Activated naive CD8-positive, alpha-beta T cell treated with anti-CD3 and anti-CD28 coated beads for 36 hours (primary cell): Measurements from ENCODE around the gene CRHR2. TPM values are rescaled to one million over a fixed set of nuclear protein-coding genes. Genes with fewer than 3 reads are reported as not detected.

Experiments
- DNase-seq: peaks from one replicate; pipeline ENCODE4 v3.0.0; 2021
- H3K27ac Mint-ChIP-seq: one replicate; pipeline ENCODE4 v1.8.0; 2022; ENCODE audit warnings: mild to moderate bottlenecking, moderate library complexity, mixed read lengths
- H3K27me3 Mint-ChIP-seq: one replicate; pipeline ENCODE4 v1.8.0; 2022; ENCODE audit warnings: mild to moderate bottlenecking, mixed read lengths
- H3K36me3 Mint-ChIP-seq: one replicate; pipeline ENCODE4 v1.8.0; 2021; ENCODE audit warnings: mild to moderate bottlenecking, mixed read lengths
- H3K4me1 Mint-ChIP-seq: one replicate; pipeline ENCODE4 v1.8.0; 2021; ENCODE audit warnings: mixed read lengths
- H3K4me3 Mint-ChIP-seq: one replicate; pipeline ENCODE4 v1.8.0; 2022; ENCODE audit warnings: mild to moderate bottlenecking, moderate library complexity, mixed read lengths
- H3K9me3 Mint-ChIP-seq: one replicate; pipeline ENCODE4 v1.8.0; 2022; ENCODE audit warnings: mixed read lengths
- total RNA-seq, 2 experiments: library from RNA; stranded (reverse); gene quantifications; one replicate each; pipeline ENCODE4 v1.2.3, GENCODE V29; 2021

CRHR2 gene
- total RNA-seq, 2 experiments from 2014 or later = not detected

DNA sequence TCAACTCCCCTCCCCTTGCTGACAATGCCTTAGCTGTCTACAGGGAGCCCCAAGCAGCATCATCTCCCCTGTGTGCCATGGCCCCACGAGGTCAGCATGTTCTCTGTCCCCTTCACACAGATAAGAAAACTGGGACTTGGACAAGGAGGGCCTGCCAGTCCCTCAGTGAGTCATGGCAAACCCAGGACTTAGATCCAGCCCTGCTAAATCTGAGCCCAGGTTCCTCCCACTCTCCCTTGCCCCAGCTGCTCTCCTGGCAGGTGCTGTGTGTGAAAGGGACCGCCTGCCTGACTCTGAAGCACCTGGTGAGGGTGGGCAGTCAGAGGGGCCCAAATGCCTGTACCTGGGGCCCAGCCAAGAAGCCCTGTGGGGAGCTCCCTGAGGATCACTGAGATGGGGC lies 7.4 kb downstream of the CRHR2 start:
- Mint-ChIP-seq H3K36me3 (no peaks in the 10 kb centered on the region), H3K4me1 (no peaks in the 10 kb centered on the region), H3K4me3 (no peak overlapping the region), H3K27me3 (peaks cover 20% of the 10 kb centered on the region), H3K27ac (no peak overlapping the region), H3K9me3 (no peaks in the 10 kb centered on the region)
- DNase-seq = no peak

DNA sequence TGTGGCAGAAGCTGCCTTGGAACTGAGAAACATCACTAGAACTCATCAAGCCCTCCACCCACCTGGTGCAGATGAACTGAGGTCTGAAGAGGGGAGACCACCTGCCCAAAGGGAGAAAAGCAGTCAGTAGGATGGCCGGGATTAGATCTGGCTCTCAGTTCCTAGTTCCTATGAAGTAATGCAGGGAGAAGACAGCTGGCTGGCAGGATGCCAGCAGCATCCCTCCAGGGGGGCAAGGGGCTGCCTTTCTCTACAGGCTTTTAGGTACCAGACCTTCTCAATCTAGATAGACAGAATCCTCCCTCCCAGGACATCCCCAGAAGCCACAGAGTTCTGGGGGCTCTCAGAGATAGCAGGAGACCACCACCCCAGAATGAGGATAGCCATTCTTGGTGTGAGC lies 7.8 kb downstream of the CRHR2 start:
- DNase-seq = no peak
- Mint-ChIP-seq H3K36me3 (no peaks in the 10 kb centered on the region), H3K27me3 (peaks cover 18% of the 10 kb centered on the region), H3K4me3 (no peak overlapping the region), H3K27ac (no peak overlapping the region), H3K4me1 (no peaks in the 10 kb centered on the region), H3K9me3 (no peaks in the 10 kb centered on the region)

DNA sequence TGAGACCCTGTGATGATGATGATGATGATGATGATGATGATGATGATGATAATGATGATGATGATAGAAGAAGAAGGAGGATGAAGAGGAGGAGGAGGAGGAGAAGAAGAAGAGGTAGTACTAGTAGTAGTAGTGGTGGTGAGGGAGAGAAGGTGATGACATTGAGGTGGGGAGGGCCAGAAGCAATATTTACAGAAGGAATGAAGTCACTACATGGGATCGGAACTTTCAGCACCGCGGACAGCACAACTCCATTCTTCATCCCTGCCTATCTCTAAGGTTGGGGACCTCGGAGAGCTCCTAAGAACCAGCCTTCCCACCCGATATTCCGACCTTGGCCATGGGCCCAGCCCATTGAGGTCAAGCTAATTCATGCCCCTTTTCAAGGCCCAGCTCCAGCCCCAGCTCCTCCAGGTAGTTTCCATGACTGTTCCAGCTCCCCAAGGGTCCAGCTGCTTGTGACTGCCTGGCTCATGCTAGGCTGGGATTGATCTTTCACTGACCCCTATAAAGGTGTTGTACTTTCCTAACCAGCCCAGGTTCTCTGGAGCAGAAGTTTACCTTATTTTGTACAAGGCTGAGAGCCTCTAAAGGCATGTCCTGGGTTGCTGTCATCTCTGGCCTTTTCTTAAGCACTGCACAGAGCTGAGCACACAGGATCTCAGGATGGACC lies 10.3 kb downstream of the CRHR2 start:
- Mint-ChIP-seq H3K36me3 (no peaks in the 10 kb centered on the region), H3K4me1 (no peaks in the 10 kb centered on the region), H3K4me3 (no peak overlapping the region), H3K27ac (no peak overlapping the region), H3K9me3 (no peaks in the 10 kb centered on the region), H3K27me3 (peaks cover 4% of the 10 kb centered on the region)
- DNase-seq = no peak

DNA sequence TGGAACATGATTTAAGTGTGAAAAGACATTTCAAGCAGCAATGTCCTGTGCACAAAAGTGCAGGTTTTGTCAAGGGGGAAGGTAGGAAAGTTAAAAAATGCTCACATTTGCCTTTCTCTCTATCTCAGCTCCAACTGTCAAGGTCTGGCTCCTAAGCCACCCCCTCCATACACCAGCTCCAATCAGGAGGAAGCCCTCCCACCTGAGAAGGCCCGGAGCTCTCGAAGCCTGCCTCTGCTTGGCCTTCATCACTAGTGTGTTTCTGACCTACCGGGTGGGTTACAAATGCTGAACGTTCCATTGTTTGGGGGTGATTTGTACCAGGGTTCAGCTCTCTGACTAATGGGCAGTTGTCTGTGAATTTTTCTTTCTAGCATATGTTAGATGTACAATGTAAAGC lies 14.2 kb downstream of the CRHR2 start:
- Mint-ChIP-seq H3K4me1 (no peaks in the 10 kb centered on the region), H3K27ac (no peak overlapping the region), H3K27me3 (no peaks in the 10 kb centered on the region), H3K36me3 (no peaks in the 10 kb centered on the region), H3K4me3 (no peak overlapping the region), H3K9me3 (no peaks in the 10 kb centered on the region)
- no peak for DNase-seq

DNA sequence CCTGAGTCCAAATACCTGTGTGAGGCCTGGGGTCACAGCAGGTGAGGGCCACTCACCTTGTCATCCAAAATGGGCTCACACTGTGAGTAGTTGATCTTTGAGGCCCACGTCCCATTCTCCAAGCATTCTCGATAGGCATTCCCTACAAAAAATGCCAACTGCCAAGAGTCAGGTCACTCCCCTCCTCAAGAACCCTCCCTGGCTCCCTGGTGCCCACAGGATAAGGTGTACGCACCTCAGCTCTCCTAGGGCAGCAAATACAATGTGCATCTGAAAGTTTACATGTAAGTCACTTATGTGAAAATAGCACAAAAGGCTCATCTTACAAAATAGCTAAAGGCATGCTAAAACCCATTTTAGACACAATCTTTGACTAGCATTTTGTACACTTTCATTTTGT lies 15.1 kb downstream of the CRHR2 start:
- Mint-ChIP-seq H3K4me1 (no peaks in the 10 kb centered on the region), H3K4me3 (no peak overlapping the region), H3K27me3 (no peaks in the 10 kb centered on the region), H3K27ac (no peak overlapping the region), H3K9me3 (no peaks in the 10 kb centered on the region), H3K36me3 (no peaks in the 10 kb centered on the region)
- no peak for DNase-seq

DNA sequence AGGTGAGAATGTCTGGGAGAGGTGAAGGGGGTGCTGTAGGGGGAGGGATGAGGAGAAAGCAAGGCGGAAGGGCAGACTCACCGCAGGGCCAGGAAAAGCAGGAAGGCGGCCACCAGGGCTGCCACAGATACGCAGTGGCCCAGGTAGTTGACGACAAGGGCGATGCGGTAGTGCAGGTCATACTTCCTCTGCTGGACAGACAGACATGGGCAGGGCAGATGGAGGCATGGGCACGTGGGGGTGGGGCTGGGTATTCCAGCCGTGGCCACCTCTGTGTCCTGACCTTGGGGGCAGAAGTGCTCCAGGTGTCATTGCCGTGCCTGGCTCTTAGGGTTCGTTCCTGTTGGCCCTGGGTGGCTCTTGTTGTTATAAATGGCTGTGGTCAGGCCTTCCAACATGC lies 16.8 kb downstream of the CRHR2 start:
- H3K4me3 Mint-ChIP-seq = no peak overlapping the region
- no peaks in the 10 kb centered on the region for H3K27me3 Mint-ChIP-seq
- no peaks in the 10 kb centered on the region for H3K4me1 Mint-ChIP-seq
- DNase-seq = no peak
- H3K36me3 Mint-ChIP-seq = no peaks in the 10 kb centered on the region
- no peak overlapping the region for H3K27ac Mint-ChIP-seq
- H3K9me3 Mint-ChIP-seq = no peaks in the 10 kb centered on the region

DNA sequence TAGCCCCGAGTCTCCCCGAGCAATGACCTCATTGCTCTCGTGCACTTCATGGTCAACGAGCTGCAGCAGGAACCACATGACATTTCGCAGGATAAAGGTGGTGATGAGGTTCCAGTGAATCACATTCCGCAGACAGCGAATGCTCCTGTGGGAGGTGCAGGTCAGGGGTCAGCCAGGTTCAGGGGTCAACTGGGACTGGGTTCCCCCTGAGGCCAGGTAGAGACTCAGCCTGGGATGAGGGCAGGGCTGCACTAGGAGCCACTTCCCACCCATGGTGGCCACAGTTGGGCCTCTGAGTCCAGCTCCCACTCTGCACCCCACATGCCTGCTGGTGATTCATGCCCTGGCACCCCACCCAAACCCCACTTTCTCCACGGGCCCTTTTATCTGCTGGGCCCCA lies 17.2 kb downstream of the CRHR2 start:
- no peak for DNase-seq
- Mint-ChIP-seq H3K4me1 (no peaks in the 10 kb centered on the region), H3K27me3 (no peaks in the 10 kb centered on the region), H3K27ac (no peak overlapping the region), H3K9me3 (no peaks in the 10 kb centered on the region), H3K4me3 (no peak overlapping the region), H3K36me3 (no peaks in the 10 kb centered on the region)

DNA sequence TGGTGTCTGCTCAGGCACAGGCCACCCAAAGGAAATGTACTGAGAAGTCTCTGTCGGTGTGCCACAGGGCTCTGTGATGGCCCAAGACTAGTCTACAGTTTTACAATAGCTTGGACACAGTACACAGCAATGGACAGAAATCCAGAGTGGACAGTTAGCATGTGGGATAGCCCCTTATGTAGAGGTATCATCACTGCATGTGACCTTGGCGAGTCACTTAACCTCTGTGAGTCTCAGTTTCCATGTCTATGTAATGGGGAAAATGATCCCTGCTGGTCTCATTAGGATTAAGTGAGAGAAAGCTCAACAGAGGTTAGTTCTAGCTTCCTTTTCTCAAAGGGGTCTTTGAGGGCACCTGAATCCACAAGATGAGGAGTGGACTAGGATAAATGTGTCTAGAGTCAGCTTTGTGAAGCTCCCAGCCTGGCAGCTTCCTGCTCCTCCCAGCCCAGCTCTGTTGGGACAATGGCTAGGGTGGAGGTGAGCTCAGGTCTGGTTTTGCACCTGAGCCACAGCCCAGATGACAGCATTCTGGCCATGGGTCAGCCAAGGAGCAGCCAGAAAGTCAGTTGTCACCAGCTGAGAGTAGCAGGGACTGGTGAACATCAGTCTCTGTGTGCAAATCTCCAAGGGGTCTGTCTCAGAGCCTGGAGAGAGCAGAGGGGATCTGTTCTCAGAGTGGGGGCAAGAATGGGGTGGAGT lies 17.9 kb downstream of the CRHR2 start:
- H3K27me3 Mint-ChIP-seq = no peaks in the 10 kb centered on the region
- H3K36me3 Mint-ChIP-seq = no peaks in the 10 kb centered on the region
- H3K4me3 Mint-ChIP-seq = no peak overlapping the region
- DNase-seq = no peak
- no peak overlapping the region for H3K27ac Mint-ChIP-seq
- no peaks in the 10 kb centered on the region for H3K9me3 Mint-ChIP-seq
- H3K4me1 Mint-ChIP-seq = no peaks in the 10 kb centered on the region

DNA sequence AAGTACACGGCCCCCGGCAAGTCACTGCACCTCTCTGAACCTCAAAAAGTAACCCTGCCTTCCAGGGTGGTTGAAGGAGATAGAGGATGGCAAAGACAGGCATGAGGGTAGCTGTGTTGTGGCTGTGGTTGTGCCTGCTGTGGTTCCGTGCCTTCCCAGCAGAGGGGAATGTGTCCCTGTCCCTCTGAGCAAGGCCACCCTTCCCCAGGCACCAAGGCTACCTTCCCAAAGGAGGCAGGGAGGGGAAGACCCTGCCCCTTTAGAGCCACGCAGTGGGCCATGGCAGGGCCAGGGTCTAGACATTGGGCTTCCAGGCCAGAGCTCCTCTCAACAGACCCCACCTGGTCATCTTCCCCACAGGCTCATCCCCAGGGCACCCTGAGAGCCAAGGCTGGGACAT lies 18.8 kb downstream of the CRHR2 start:
- Mint-ChIP-seq H3K27ac (no peak overlapping the region), H3K9me3 (no peaks in the 10 kb centered on the region), H3K4me1 (no peaks in the 10 kb centered on the region), H3K4me3 (no peak overlapping the region), H3K27me3 (no peaks in the 10 kb centered on the region), H3K36me3 (no peaks in the 10 kb centered on the region)
- DNase-seq = no peak

DNA sequence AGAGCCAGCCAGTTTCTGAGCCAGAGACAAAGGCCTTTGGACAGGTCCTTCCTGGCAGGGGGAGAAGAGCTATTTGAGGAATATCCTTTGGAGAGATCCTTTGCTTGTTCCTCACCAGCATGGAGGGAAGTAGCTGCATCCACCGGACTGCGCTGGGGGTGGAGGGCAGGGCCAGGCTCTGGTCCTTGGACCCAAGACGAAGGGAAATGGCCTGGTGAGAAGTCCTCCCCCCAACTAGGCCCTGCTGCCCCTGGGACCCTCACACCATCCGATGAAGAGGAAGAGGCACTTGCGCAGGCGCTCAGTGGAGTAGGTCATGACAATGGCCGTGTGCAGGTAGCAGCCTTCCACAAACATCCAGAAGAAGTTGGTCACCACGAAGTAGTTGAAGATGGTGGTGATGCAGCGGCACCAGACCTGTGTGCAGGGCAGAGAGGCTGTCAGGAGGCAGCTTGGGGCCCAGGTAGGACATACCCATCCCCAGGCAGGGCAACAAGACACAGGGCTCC lies 19.8 kb downstream of the CRHR2 start:
- H3K4me1 Mint-ChIP-seq = no peaks in the 10 kb centered on the region
- no peak overlapping the region for H3K27ac Mint-ChIP-seq
- H3K27me3 Mint-ChIP-seq = no peaks in the 10 kb centered on the region
- peaks cover 3% of the 10 kb centered on the region for H3K36me3 Mint-ChIP-seq
- no peak for DNase-seq
- no peaks in the 10 kb centered on the region for H3K9me3 Mint-ChIP-seq
- no peak overlapping the region for H3K4me3 Mint-ChIP-seq

DNA sequence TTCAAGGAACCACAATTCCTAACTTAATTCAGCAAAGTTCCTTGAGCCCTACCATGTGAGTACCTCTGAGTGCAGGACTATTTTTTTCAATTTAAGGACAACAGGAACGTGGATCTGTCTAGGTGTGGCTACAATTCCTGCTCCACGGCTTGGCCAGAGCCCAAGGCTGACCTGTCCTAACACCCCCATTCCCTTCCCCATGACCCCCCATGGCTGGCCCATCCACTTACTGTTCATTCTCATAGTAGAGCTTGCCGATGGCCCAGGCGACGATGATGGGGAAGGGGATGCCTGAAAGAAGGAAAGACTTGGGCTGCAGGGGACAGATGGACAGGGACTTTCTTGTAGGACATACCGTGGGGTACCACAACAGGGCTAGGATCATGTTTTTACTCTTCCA lies 20.3 kb downstream of the CRHR2 start:
- H3K27ac Mint-ChIP-seq = no peak overlapping the region
- no peak for DNase-seq
- no peaks in the 10 kb centered on the region for H3K4me1 Mint-ChIP-seq
- no peaks in the 10 kb centered on the region for H3K9me3 Mint-ChIP-seq
- no peaks in the 10 kb centered on the region for H3K27me3 Mint-ChIP-seq
- H3K4me3 Mint-ChIP-seq = no peak overlapping the region
- peaks cover 4% of the 10 kb centered on the region for H3K36me3 Mint-ChIP-seq

DNA sequence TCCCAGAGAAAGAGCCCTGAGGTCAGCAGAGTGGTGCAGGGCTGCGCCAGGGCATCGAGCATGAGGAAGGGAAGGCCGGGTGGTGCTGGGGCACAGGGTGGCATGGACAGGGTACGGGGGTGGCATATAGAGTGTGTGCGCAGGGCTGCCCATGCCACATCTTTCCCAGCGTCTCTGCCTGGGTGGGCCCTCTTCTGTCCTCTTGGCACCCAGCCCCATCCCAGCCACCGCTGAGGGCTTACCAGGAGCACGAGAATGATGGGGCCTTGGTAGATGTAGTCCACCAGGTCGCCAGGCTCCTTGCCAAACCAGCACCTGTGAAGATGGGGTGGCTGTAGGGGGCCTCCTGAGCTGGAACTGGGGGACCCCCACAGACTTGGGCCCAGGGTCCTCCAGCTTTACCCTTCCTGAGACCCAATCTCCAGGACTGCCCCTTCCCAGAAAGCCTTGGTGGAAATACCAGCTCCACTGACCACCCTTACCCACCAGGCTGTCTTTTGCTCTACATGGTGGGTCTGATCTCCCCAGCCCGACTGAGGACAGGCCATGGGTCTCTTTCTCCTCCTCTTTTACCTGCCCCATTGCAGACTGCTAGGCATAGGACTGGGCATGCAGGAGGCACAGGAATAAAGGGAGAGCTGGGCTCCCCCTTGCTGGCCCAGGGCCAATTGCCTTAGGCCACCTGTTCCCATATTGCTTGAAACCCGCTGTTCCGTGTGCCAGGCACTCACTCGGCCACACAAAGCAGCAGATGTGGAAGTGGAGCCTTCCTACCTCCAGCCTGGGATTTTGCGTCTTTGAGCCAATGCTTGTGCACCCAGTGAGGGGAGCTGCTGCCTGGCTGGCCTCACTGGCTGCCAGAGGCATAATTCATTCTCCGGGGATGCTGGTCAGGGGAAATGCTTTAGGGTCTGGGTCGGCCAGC lies 21.7 kb downstream of the CRHR2 start:
- DNase-seq = no peak
- Mint-ChIP-seq H3K4me1 (no peaks in the 10 kb centered on the region), H3K27me3 (no peaks in the 10 kb centered on the region), H3K9me3 (no peaks in the 10 kb centered on the region), H3K36me3 (peaks cover 4% of the 10 kb centered on the region), H3K27ac (no peak overlapping the region), H3K4me3 (no peak overlapping the region)

DNA sequence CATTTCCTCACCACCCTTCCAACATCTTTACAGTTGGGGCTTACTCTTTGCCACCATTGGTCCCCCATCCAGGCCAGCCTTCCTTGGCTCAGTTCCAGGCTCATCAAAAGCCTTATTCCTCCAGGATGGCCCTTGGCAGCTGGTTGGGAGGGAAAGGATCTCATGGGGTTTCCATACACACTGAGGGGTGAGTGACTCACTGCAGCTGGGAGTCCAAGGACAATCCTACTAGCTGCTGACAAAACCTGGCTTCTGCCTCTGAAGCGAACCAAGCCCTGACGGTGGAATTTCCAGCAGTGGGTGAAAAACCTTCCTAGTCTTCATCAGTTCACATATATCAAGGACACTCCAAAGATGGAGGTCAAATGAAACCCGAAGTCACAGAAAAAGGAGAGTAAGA lies 22.9 kb downstream of the CRHR2 start:
- H3K36me3 Mint-ChIP-seq = peaks cover 4% of the 10 kb centered on the region
- H3K27ac Mint-ChIP-seq = no peak overlapping the region
- H3K4me3 Mint-ChIP-seq = no peak overlapping the region
- H3K9me3 Mint-ChIP-seq = no peaks in the 10 kb centered on the region
- H3K27me3 Mint-ChIP-seq = no peaks in the 10 kb centered on the region
- DNase-seq = no peak
- H3K4me1 Mint-ChIP-seq = no peaks in the 10 kb centered on the region

DNA sequence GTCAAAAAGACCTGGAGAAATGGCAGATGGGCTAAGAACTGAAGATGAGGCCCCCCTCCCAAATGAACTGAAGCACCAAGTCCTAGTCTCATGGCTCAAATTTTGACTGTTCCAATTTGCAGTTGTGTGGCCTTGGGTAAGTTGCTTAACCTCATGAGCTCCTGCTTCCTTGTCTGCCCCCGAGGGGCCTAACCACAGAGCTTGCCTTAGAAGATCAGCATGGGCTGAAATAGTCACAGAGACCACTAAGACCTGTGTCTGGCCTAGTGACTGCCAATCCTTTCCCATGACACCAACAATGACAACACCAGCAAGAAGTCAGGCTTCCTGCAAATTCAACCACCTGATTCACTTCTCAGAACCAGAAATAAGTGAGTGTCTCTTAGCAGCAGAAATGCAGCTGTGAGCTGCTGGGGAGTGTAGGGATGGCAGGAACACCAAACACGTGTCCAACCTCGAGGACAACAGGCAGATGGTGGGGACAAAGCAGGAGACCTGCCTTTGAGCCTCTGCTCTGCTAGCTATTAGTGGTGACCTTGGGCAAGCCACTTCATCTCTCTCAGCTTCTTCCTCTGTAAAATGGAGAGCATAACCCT lies 23.7 kb downstream of the CRHR2 start:
- H3K27ac Mint-ChIP-seq = no peak overlapping the region
- H3K27me3 Mint-ChIP-seq = no peaks in the 10 kb centered on the region
- H3K4me3 Mint-ChIP-seq = no peak overlapping the region
- H3K36me3 Mint-ChIP-seq = peaks cover 4% of the 10 kb centered on the region
- no peaks in the 10 kb centered on the region for H3K4me1 Mint-ChIP-seq
- no peak for DNase-seq
- no peaks in the 10 kb centered on the region for H3K9me3 Mint-ChIP-seq

DNA sequence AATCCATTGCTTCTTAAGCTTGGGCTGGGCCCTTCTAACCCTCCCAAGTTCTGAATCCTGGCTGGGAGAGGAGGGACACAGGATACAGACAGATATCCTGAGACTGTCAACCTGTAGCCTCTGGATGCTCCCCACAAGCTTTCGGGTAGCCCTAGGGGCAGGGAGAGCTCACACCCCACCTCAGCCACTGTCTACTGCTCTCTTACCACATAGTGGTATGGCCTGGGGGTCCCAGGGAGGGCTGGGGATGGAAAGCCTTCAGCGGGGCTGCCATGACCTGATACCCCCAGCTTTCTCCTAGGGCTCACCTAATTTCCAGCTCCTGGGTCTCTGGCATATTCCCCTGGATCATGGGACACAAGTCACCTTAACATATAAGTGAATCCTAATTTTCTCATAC lies 25.1 kb downstream of the CRHR2 start:
- no peaks in the 10 kb centered on the region for H3K9me3 Mint-ChIP-seq
- no peaks in the 10 kb centered on the region for H3K27me3 Mint-ChIP-seq
- DNase-seq = no peak
- no peaks in the 10 kb centered on the region for H3K4me1 Mint-ChIP-seq
- H3K36me3 Mint-ChIP-seq = peaks cover 4% of the 10 kb centered on the region
- H3K27ac Mint-ChIP-seq = no peak overlapping the region
- no peak overlapping the region for H3K4me3 Mint-ChIP-seq
